HepG2 (cell line): ENCODE results near the gene INPP5K. TPM values are rescaled to one million over a fixed set of nuclear protein-coding genes. Genes with fewer than 3 reads are reported as not detected.

Experiments used
- ATAC-seq: fragments of 200-7000 bp; cut with Tn5 transposase; 3 replicates; pipeline ENCODE4 v1.9.1; 2020; ENCODE audit warnings: mild to moderate bottlenecking, moderate library complexity
- BruUV-seq: library from RNA; stranded (reverse); fragments of 400-500 nt; replicated peaks from 2 replicates; lab custom pipeline; 2021; lab: Mats Ljungman, UMichigan
- CTCF ChIA-PET: fragments of 300-600 bp; formaldehyde crosslinking; extraction: SDS; loops from one replicate; lab custom pipeline; 2021; ENCODE audit warnings: low total read pairs, inconsistent platforms, low intra/inter-chr PET ratio; lab: Yijun Ruan, JAX
- POLR2A ChIA-PET: fragments of 350-600 bp; sonication (Branson Sonifier 250); formaldehyde crosslinking; loops from one replicate; lab custom pipeline; 2020; ENCODE audit warnings: antibody characterized with exemption, inconsistent platforms; lab: Yijun Ruan, JAX
- DNase-seq: peaks from one replicate; pipeline ENCODE4 v3.0.0-alpha.2; 2015; ENCODE audit warnings: low spot score
- FAIRE-seq: peaks from 3 replicates; lab custom pipeline; 2011; peaks lifted over from hg19 to GRCh38; lab: Jason Lieb, UNC
- H2AFZ ChIP-seq: one replicate; pipeline ENCODE4 v1.6.1; 2011; ENCODE audit warnings: low read length, inconsistent platforms
- H3K27ac ChIP-seq: fragments of 300-600 bp; 3 replicates; pipeline ENCODE4 v1.8.0; 2011; ENCODE audit warnings: mixed run types, mild to moderate bottlenecking, mixed read lengths, low read length, inconsistent platforms; ENCODE audit not compliant: insufficient read depth; ENCODE audit errors: extremely low read length
- H3K27me3 ChIP-seq, 2 experiments: fragments of 200-600 bp in 1 of 2; 2 replicates in 1 of 2; 3 replicates in 1 of 2; pipeline versions ENCODE4 v1.6.0 to v1.8.0; 2011; ENCODE audit warnings: low read length in 2 of 2, mild to moderate bottlenecking in 2 of 2, moderate library complexity in 2 of 2, inconsistent platforms in 1 of 2; ENCODE audit not compliant: insufficient read depth in 2 of 2, control insufficient read depth in 1 of 2
- H3K36me3 ChIP-seq, 2 experiments: fragments of 200-600 bp in 1 of 2; replicated peaks in 1 of 2; 2 replicates in 1 of 2; 3 replicates in 1 of 2; pipeline versions ENCODE4 v1.5.1 to v1.8.0; 2011; ENCODE audit warnings: low read length in 2 of 2, inconsistent platforms in 1 of 2; ENCODE audit not compliant: insufficient read depth in 2 of 2, control insufficient read depth in 1 of 2
- H3K4me1 ChIP-seq: 2 replicates; pipeline ENCODE4 v1.5.1; 2012; ENCODE audit warnings: low read length, inconsistent platforms; ENCODE audit not compliant: insufficient read depth
- H3K4me2 ChIP-seq: 2 replicates; pipeline ENCODE4 v1.6.0; 2011; ENCODE audit warnings: low read depth, low read length, inconsistent platforms
- H3K4me3 ChIP-seq, 3 experiments: fragments of 200-600 bp in 1 of 3; sonication (generic), shearing (Covaris generic) in 1 of 3; replicated peaks in 1 of 3; 2 replicates each; pipeline ENCODE4 v1.5.1; 2011 to 2016; ENCODE audit warnings: low read length in 3 of 3, inconsistent platforms in 2 of 3, low read depth in 2 of 3, mild to moderate bottlenecking in 2 of 3, control low read depth in 1 of 3, mixed read lengths in 1 of 3; ENCODE audit not compliant: insufficient read depth in 1 of 3
- H3K79me2 ChIP-seq: one replicate; pipeline ENCODE4 v1.6.1; 2011; ENCODE audit warnings: low read length, inconsistent platforms; ENCODE audit not compliant: insufficient read depth
- H3K9ac ChIP-seq: 2 replicates; pipeline ENCODE4 v1.6.0; 2011; ENCODE audit warnings: mild to moderate bottlenecking, low read depth, low read length, inconsistent platforms; ENCODE audit not compliant: insufficient read depth
- H3K9me3 ChIP-seq: 2 replicates; pipeline ENCODE4 v1.5.1; 2012; ENCODE audit warnings: mild to moderate bottlenecking, low read length
- H4K20me1 ChIP-seq: 2 replicates; pipeline ENCODE4 v1.6.0; 2011; ENCODE audit warnings: inconsistent platforms, mild to moderate bottlenecking, low read length, moderate library complexity; ENCODE audit not compliant: insufficient read depth
- HOXA9 ChIP-seq: sonication (generic); formaldehyde crosslinking; IDR thresholded peaks from 2 replicates; pipeline ENCODE4 v1.8.1; 2022; ENCODE audit warnings: missing genetic modification reagents, mild to moderate bottlenecking, moderate library complexity, borderline replicate concordance
- RARG ChIP-seq: sonication (generic); formaldehyde crosslinking; IDR thresholded peaks from 2 replicates; pipeline ENCODE4 v1.4.0; 2020; ENCODE audit warnings: low read depth, mild to moderate bottlenecking, missing genetic modification reagents
- SNRNP70 ChIP-seq: fragments of 200-400 bp; formaldehyde crosslinking; IDR thresholded peaks from 2 replicates; pipeline ENCODE4 v1.6.1; 2017; ENCODE audit warnings: mild to moderate bottlenecking, low read depth, low read length, moderate library complexity
- ZNF281 ChIP-seq: sonication (generic); formaldehyde crosslinking; IDR thresholded peaks from 2 replicates; pipeline ENCODE4 v1.4.0; 2020; ENCODE audit warnings: missing genetic modification reagents, borderline replicate concordance
- ZNF543 ChIP-seq: sonication (generic); formaldehyde crosslinking; IDR thresholded peaks from 2 replicates; pipeline ENCODE4 v1.4.0; 2020; ENCODE audit warnings: mild to moderate bottlenecking, missing genetic modification reagents
- ZNF607 ChIP-seq: sonication (generic); formaldehyde crosslinking; IDR thresholded peaks from 2 replicates; pipeline ENCODE4 v1.5.1; 2020; ENCODE audit warnings: missing genetic modification reagents, mild to moderate bottlenecking, borderline replicate concordance
- WGBS: methylation state at CpG from one replicate; pipeline ENCODE4 v1.1.6; 2017; ENCODE audit warnings: low lambda C conversion rate; 5-methylcytosine and 5-hydroxymethylcytosine counted together
- in situ Hi-C: cut with HindIII; loops from 2 replicates; pipeline ENCODE4 v1.10.0; 2017; ENCODE audit warnings: low pct_unique_long_range_greater_than_20kb; ENCODE audit not compliant: extremely low pct_ligation_motif_present
- intact Hi-C: fragments of 100-400 bp; cut with micrococcal nuclease; formaldehyde crosslinking; loops from one replicate; pipeline ENCODE4 v1.10.0; 2022; ENCODE audit not compliant: unreplicated experiment
- polyA plus RNA-seq, 8 experiments: library from polyadenylated mRNA; depleted of rRNA in 3 of 8; stranded (reverse) in 7 of 8; unstranded in 1 of 8; fragments of >200 nt; fragmentation: Illumina TruSeq in 4 of 8; extraction: Trizol in 4 of 8; gene quantifications; 2 replicates each; pipeline versions ENCODE4 v1.2.1 to v1.2.3, GENCODE V29; 2011 to 2016; ENCODE audit warnings: low read depth in 4 of 8, missing spikeins in 1 of 8, mixed read lengths in 1 of 8; ENCODE audit not compliant: insufficient read depth in 1 of 8
- total RNA-seq, 5 experiments: library from RNA; depleted of rRNA; stranded (reverse); fragments of >200 nt; fragmentation: Illumina TruSeq; extraction: Trizol; gene quantifications; 2 replicates each; pipeline ENCODE4 v1.2.3, GENCODE V29; 2016; ENCODE audit warnings: low read depth in 1 of 5

INPP5K gene
- total and polyA plus RNA-seq, 2 of the 13 experiments (the other 11 are each of a cell fraction or from before 2014, with no cell fraction given) = 4.8 to 9.6 TPM

- BruUV-seq = no TSS peak
- no peak for TF ChIP-seq ZNF281 (CRISPR knock-in tag)
- TF ChIP-seq SNRNP70 = no peak
- no peak for TF ChIP-seq HOXA9 (CRISPR knock-in tag)
- TF ChIP-seq ZNF607 (CRISPR knock-in tag) = no peak
- TF ChIP-seq ZNF543 (CRISPR knock-in tag) = no peak
- no peak for TF ChIP-seq RARG (CRISPR knock-in tag)
- Histone ChIP-seq H2AFZ (no peak overlapping the region), H4K20me1 (peaks cover 23% of the 10 kb centered on the region; the same call in 1 of the 2 replicates), H3K9me3 (no peaks in the 10 kb centered on the region), H3K79me2 (peaks cover 72% of the 10 kb centered on the region), H3K27me3 (no peaks in the 10 kb centered on the region), H3K36me3 (peaks cover 1 to 15% of the 10 kb centered on the region in 2 experiments; a peak in 3 of 5 replicates), H3K4me2 (no peak overlapping the region), H3K4me3 (no peak overlapping the region), H3K4me1 (peaks cover 16% of the 10 kb centered on the region), H3K27ac (no peak overlapping the region), H3K9ac (no peak overlapping the region)
- ChIA-PET CTCF (no interaction called here), POLR2A (no interaction called here)
- DNase-seq (no peak), FAIRE-seq (no peak), ATAC-seq (no peak)
- intact Hi-C loops = no loop called here
- in situ Hi-C loops = no loop called here
- 97% methylated on average over 12 of the region's 12 CpGs for WGBS
Measured at GRCh38 chr17:1446201-1446600, 70.2 kb downstream of the INPP5K start.
